ENCODE data around the gene COPG1.

COPG1 gene

GRCh38 chr3:129317014-129317771 is 67.8 kb downstream of the COPG1 start:
- TF ChIP-seq CTCF (IDR thresholded peaks at IDR 0.05; ENCODE audit: low read length, missing control alignments) = no peak
- H3K4me3 ChIP-seq (replicated peaks; ENCODE audit: low read depth, low read length) = peak overlapping the region; percentile 85
- DNase-seq (ENCODE audit: low read depth) = no peak

GRCh38 chr3:129317848-129318247 is 68.4 kb downstream of the COPG1 start:
- TF ChIP-seq CTCF (IDR thresholded peaks at IDR 0.05; ENCODE audit: low read length, missing control alignments) = no peak

GRCh38 chr3:129318921-129319320 is 69.5 kb downstream of the COPG1 start:
- DNase-seq (ENCODE audit: low read depth) = no peak
- H3K4me3 ChIP-seq (replicated peaks; ENCODE audit: low read depth, low read length) = no peak overlapping the region
- TF ChIP-seq CTCF (IDR thresholded peaks at IDR 0.05; ENCODE audit: low read length, missing control alignments) = no peak

More at GRCh38 chr3:129317848-129318247, 68.4 kb downstream of the COPG1 start:
- no peak overlapping the region for H3K4me3 ChIP-seq (replicated peaks; ENCODE audit: low read depth, low read length)
- no peak for DNase-seq (ENCODE audit: low read depth)

- no peak overlapping the region for H3K4me3 ChIP-seq (replicated peaks; ENCODE audit: low read depth, low read length)
- TF ChIP-seq CTCF (IDR thresholded peaks at IDR 0.05; ENCODE audit: low read length, missing control alignments) = no peak
- DNase-seq (ENCODE audit: low read depth) = no peak
Measured at GRCh38 chr3:129320261-129320660, 70.9 kb downstream of the COPG1 start.

- TF ChIP-seq CTCF (IDR thresholded peaks at IDR 0.05; ENCODE audit: low read length, missing control alignments) = no peak
- no peak overlapping the region for H3K4me3 ChIP-seq (replicated peaks; ENCODE audit: low read depth, low read length)
- DNase-seq (ENCODE audit: low read depth) = no peak
Measured at GRCh38 chr3:129320825-129321487, 71.5 kb downstream of the COPG1 start.

GRCh38 chr3:129321887-129322286 is 72.5 kb downstream of the COPG1 start:
- H3K4me3 ChIP-seq (replicated peaks; ENCODE audit: low read depth, low read length) = no peak overlapping the region
- no peak for DNase-seq (ENCODE audit: low read depth)
- no peak for TF ChIP-seq CTCF (IDR thresholded peaks at IDR 0.05; ENCODE audit: low read length, missing control alignments)

Measured in fibroblast of pulmonary artery (primary cell).